NCI-H2227 treated with DMSO at 0.1 percent for 48 hours (cell line): ENCODE results near the gene DOK4.
A peak's percentile ranks its signal among the peaks of the same experiment; 100 is the strongest.
"Not testable (repeated sequence)": the region's sequence is repeated elsewhere in the genome, so short reads cannot be mapped to it uniquely, and the experiment has no call there.

Experiments used
- DNase-seq: peaks from one replicate; lab custom pipeline; 2025; lab: John Stamatoyannopoulos, UW

Gene DOK4

DNA sequence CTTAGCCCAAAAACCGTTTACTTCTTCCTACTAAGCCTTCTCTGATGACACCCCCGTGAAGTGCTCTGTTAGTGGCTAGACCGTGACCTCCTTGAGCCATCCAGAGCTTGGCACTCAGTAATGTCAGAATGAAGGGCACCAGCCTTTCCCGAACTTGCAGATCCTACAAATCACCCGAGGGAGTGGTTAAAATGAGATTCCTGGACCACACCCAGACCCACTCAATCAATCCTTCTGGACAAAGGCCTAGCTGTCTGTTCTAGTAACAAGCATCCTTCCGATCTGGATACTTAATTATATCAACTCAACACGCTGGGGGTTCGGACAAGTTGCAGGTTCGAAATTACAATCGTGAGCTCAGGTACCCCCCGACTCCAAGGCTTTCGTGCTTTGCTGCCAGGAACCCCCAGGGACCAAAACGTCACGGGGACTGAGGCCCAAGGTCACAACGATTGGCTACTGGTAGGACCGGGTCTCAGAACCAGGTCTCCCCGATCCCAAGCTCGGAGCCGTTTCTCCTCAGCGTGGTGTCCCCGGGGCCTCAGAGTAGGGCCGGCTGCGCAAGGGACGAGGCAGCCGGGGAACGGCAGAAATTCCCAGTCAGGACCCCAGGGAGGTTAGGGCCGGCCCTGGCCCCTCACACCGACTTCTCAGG is 39.6 kb downstream of the DOK4 start:
- DNase-seq, result peak; percentile 11

DNA sequence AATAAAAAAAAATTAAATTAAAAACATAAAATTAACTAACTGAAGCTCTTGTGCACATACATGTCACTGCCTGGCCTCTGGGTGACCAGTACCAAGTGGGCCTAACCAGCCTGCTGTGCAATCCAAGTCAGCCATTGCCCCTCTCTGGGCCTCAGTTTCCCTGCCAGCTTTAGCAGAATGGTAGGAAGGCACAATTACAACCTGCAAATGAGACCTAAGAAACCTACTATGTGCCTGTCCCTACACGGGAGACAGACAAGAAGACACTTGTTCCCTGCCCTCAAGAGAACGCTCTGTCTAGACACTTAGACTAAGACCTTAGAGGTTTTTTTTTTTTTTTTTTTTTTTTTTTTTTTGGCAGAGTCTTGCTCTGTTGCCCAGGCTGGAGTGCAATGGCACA is 40.8 kb downstream of the DOK4 start:
- DNase-seq, result no peak

DNA sequence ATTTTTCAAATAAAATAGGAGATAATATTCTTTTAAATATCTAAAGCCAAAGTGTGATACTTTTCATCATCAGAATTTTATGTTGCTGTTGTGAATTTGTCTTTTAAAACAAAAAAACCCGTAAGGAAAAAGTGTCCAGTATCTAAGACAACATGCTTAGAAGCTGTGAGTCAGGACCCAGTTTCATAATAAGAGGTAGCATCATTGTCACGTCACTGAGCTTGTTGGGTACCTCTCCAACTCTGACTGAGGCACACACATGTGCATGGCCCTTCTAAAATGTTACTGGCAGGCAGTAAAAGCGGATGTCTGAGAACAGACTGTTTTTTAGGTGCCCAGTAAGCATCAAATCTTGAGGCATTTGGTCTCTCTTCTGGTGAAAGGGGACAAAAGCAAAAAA is 41.6 kb downstream of the DOK4 start:
- DNase-seq, result no peak

DNA sequence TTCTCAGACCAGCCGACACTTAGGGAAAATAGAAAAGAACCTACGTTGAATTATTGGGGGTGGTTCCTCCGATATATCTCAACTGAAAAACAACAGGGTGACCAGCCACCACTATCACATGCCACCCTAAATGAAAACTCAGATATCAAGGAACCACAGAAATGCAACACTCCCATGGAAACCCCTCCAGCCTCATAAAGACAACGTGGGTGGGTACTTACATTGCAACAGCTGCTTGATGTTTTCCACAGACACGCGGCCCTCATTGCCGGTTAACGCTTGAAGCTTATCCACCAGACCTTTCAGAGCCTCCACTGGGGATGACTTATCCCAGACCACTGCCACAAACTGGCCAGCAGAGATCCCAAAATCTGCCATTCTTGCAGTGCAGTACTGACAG is 45.7 kb downstream of the DOK4 start:
- not testable (repeated sequence) for DNase-seq

DNA sequence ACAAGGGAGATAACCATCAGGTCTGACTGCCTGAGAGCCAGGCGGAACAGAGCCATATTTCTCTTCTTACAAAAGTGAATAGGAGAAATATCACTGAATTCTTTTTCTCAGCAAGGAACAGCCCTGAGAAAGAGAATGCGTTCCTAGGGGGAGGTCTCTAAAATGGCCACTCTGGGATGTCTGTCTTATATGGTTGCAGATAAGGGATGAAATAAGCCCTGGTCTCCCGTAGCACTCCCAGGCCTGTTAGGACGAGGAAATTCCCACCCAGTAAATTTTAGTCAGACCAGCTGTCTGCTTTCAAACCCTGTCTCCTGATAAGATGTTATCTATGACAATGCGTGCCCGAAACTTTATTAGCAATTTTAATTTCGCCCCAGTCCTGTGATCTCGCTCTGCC is 46.3 kb downstream of the DOK4 start:
- DNase-seq, result not testable (repeated sequence)

DNA sequence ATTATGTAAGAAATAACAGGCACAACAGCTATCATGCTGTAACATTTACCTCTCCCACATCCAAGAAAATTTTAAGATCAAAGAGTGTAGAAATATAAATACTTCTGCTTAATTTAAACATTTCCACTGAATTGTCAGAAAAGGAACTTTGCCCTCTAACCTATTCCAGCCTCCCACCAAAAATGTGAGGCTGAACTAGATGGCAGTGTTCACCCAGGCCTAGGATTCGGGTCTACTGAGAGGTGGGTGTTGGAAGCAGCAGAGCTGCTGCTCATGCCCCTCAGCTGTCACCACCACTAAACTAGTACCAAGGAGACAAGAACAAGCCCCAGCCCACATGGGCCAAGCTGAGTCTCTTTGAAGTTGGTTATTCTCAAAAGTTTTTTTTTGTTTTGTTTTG is 50.5 kb downstream of the DOK4 start:
- no peak for DNase-seq

DNA sequence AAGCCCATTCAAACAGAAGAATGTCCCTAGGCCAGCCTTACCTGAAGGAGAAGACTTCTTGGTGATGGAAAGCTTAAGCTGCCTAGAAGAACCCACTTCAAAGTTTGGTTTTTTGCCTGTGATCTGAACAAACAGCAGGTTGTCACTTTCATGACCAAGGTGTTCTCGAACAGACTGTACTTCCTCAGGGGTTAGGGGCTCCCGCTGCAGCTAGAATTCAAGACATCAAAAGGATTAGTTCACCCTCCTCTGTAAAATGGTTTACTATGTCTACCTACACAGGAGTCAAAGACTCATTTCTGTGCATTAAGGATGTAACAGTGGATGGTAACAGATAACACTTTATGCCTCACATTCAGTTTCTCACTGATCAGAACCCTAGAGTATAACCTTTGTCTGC is 52.3 kb downstream of the DOK4 start:
- DNase-seq, result no peak

DNA sequence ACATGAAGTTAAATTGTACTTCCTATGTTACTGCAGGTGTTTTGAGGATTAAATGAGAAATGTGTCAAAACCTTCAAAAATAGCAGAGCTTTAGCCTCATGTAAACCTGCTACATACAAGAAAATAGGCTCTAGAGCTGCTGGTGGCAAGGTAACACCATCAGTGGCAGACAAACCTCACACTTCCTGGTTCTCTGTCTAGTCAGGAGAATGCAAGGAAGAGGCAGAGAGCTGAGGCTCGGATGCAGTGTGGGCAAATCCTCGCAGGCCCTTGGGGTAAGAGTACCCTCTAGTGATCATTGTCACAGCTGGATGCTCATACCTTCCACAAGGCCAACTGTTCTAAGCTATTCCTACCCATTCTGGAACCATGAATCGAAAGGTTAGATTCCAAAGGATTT is 53.3 kb downstream of the DOK4 start:
- no peak for DNase-seq

DNA sequence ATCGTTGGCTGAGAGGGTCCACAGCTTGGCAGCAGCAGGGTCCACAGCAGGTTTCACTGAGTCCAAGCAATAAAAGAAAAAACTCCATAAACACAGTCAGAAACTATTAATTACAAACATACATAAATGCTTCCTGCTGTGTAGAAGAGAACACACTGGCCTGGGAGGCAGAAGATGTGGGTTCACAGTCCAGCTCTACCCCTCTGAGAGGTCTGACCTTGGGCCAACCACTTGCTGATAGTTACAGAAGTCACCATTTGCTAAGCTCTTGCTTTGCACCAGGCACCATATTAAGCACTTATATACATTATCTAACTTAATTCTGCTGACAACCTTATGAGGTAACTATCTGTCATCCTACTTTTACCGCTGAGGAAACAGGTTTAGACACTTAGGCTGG is 53.8 kb downstream of the DOK4 start:
- DNase-seq, result no peak

DNA sequence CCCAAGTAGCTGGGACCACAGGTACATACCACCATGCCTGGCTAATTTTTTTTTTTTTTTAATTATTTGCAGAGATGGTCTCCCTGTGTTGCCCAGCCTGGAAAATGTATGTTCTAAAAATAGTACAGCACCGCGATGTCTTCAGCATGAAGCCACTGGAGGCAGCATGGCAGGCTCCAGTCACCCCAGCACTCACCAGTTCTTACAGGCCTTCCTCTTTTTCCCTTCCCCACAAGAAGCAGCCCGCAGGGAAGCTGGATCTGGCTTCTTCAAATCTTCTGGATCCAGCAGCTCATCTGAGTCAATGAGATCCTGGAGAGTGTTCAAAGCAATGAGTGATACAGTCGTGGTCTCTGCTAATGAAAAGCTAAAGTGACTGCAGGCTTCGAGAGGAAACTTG is 55.3 kb downstream of the DOK4 start:
- no peak for DNase-seq

DNA sequence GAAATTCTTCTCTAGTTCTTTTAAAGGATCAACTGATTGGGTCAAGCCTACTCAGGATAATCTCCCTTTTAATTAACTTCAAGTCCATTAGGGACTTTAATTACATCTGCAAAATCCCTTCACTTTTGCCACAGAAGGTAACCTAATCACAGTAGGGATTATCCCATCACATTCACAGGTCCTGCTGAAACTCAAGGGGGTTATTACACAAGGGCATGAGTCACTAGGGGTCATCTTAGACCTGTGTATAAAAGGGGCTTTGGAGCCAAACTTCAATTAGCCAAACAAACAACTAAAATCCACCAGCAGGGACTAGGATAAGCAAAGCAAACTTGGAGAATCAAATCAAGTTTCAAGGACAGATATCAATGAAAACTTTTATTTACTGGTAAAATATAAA is 58.5 kb downstream of the DOK4 start:
- no peak for DNase-seq

DNA sequence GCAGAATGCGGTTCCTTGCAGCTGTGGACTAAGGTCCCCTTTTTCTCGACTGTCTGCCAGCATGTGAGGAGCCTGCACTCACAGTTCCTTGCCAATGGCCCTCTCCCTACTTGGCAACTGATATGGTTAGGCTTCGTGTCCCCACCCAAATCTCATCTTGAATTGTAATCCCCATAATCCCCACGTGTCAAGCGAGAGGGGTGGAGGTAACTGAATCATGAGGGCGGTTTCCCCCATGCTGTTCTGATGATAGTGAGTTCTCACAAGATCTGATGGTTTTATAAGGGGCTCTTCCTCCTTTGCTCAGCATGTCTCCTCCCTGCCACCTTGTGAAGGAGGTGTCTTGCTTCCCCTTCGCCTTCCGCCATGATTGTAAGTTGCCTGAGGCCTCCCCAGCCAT is 59.0 kb downstream of the DOK4 start:
- no peak for DNase-seq

DNA sequence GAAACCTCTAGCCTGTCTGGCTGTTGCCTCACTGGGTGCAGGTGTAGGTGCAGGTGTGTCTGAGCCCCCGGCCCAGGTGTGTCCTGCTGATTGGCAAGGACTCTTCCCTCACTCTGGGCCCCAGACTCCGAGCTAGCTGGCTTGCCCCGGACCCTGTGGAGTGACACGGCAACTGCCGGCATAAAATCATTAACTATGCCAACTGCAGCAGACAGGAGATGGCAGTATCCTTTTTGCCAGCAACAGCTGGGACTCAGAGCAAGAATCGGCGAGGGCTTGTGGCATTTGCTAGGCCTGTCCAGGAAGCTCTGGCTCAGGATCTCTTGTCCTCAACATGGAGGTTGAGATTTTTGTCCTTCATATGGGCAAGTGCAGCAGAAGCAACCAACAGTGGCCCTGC is 59.9 kb downstream of the DOK4 start:
- no peak for DNase-seq

DNA sequence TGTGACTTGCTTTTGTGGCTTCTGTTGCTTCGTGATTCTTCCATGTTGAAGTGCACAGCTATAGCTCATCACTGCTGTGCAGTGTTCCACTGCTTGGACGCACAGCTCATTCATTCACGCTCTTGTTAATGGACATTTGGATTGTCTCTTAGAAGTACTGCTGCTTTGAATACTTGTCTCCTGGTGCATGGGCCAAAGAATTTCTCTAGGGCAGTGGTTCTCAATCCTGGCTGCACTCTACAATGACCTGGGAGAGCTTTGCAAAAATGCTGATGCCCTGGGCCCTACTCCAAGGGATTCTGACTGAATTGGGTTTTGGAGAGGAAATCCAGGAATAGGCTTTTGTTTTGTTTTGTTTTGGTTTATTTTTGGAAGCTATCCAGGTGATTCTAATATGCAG is 61.7 kb downstream of the DOK4 start:
- no peak for DNase-seq

DNA sequence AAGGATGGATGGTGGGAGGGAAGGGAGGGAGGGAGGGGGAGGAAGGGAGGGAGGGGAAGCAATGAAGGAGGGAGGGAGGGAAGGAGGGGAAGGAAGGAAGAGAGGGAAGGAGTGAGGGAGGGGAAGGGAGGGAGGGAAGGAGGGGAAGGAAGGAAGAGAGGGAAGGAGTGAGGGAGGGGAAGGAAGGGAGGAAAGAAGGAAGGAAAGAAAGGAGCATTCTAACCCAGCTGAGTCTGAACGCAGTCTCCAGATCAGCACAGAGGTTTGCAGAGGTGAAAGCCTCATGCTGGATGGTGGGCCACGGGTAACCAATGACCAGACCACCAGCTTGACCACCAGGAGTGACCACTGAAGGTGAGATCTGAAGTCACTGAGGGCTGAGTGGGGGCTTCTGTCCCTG is 63.1 kb downstream of the DOK4 start:
- DNase-seq, result no peak

DNA sequence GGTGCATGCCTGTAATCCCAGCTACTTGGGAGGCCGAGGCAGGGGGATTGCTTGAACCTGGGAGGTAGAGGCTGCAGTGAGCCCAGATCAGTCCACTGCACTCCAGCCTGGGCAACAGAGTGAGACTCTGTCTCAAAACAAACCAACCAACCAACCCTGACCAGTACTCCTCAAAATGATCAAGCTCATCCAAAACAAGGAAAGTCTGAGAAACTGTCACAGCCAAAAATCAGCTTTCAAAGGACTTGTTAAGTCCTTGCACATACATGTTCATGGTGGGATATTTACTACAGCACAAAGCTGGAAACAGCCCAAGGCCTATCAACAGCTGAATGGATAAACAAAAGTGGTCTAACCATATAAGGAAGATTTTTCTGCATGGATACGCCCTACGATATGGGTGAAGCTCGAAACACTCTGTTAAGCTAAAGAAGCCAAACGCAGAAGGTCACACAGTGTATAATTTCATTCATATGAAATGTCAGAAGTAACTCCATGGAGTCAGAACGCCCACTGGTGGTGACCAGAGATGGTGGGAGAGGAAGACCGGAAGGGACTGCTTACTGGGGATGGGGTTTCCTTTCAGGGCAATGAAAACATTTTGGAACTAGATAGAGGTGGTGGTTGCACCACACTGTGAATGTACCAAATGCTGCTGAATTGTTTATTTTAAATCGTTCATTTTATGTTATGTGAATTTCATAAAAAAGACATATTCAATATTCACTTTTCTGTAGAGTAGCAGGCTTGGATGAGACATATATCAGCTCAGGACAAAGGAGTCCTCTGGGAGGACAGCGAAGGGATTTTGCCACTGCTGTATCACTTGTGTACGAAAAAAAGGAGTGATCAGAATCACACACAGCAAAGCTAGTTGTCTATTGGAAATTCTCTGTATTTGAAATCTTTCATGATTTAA is 64.0 kb downstream of the DOK4 start:
- peak; percentile 62 for DNase-seq
